ENCODE data around the gene TUBB. TPM values are rescaled to one million over a fixed set of nuclear protein-coding genes. Genes with fewer than 3 reads are reported as not detected.

TUBB gene
- total RNA-seq, 1 donor from 2014 or later: 219 TPM

- ATAC-seq (no peak), DNase-seq (ENCODE audit: low spot score) (no peak)
These were observed 12.2 kb downstream of the TUBB start for GRCh38 chr6:30732237-30732943.

- no peak for DNase-seq (ENCODE audit: low spot score)
- no peak for ATAC-seq
These were observed 15.6 kb downstream of the TUBB start for GRCh38 chr6:30735668-30736314.

- ATAC-seq (no peak), DNase-seq (ENCODE audit: low spot score) (no peak)
These were observed 18.4 kb downstream of the TUBB start for GRCh38 chr6:30738532-30738931.

GRCh38 chr6:30740540-30740870 is 20.4 kb downstream of the TUBB start:
- DNase-seq (ENCODE audit: low spot score) (no peak), ATAC-seq (no peak)

GRCh38 chr6:30741063-30741779 is 21.1 kb downstream of the TUBB start:
- ATAC-seq (no peak), DNase-seq (ENCODE audit: low spot score) (no peak)

GRCh38 chr6:30741789-30742315 is 21.7 kb downstream of the TUBB start:
- ATAC-seq: peak; percentile 8
- DNase-seq (ENCODE audit: low spot score): no peak

- peak; percentile 87 for ATAC-seq
- DNase-seq (ENCODE audit: low spot score): peak; percentile 100
These were observed 22.4 kb downstream of the TUBB start, which contains the start of gene FLOT1 for GRCh38 chr6:30742316-30743098. FLOT1 (minus strand) TSS chr6:30742687; CDS start chr6:30742189, 498 bp downstream.

GRCh38 chr6:30743099-30744053 is 23.2 kb downstream of the TUBB start:
- ATAC-seq: peak; percentile 17
- no peak for DNase-seq (ENCODE audit: low spot score)

GRCh38 chr6:30744054-30744805 is 24.1 kb downstream of the TUBB start, which contains the start of gene IER3:
IER3 (minus strand) TSS chr6:30744547; CDS start chr6:30744518, 29 bp downstream.
- ATAC-seq (peak; percentile 67), DNase-seq (ENCODE audit: low spot score) (peak; percentile 93)

GRCh38 chr6:30747300-30747687 is 27.1 kb downstream of the TUBB start:
- ATAC-seq (no peak), DNase-seq (ENCODE audit: low spot score) (no peak)

- ATAC-seq (no peak), DNase-seq (ENCODE audit: low spot score) (no peak)
These were observed 28.0 kb downstream of the TUBB start for GRCh38 chr6:30747902-30748769.

- no peak for DNase-seq (ENCODE audit: low spot score)
These were observed 28.8 kb downstream of the TUBB start for GRCh38 chr6:30748851-30749540.

GRCh38 chr6:30749554-30750378 is 29.6 kb downstream of the TUBB start:
- ATAC-seq (peak; percentile 74), DNase-seq (ENCODE audit: low spot score) (no peak)

More at GRCh38 chr6:30748851-30749540, 28.8 kb downstream of the TUBB start:
- ATAC-seq: no peak

GRCh38 chr6:30750379-30750668 is 30.2 kb downstream of the TUBB start:
- no peak for DNase-seq (ENCODE audit: low spot score)
- ATAC-seq: peak; percentile 64

- DNase-seq (ENCODE audit: low spot score) (peak; percentile 50), ATAC-seq (peak; percentile 16)
These were observed 32.2 kb downstream of the TUBB start for GRCh38 chr6:30752157-30752927.

- no peak for DNase-seq (ENCODE audit: low spot score)
- ATAC-seq: no peak
These were observed 34.5 kb downstream of the TUBB start for GRCh38 chr6:30754631-30755030.

Data from left lobe of liver (tissue), 2 donors.